Colon (tissue), 2 donors: ENCODE results near the gene TSHR.
"Not testable (repeated sequence)": the region's sequence is repeated elsewhere in the genome, so short reads cannot be mapped to it uniquely, and the experiment has no call there.

Source experiments
- FAIRE-seq: peaks from 2 replicates; lab custom pipeline; 2012; peaks lifted over from hg19 to GRCh38; lab: Jason Lieb, UNC
- donor health status: control.
- donor health status: control.

TSHR gene

GRCh38 chr14:80951491-80951890 lies 3.9 kb upstream of the TSHR start:
- FAIRE-seq: no peak

- FAIRE-seq: not testable (repeated sequence)
Measured at GRCh38 chr14:80953211-80953610, 2.2 kb upstream of the TSHR start.

DNA sequence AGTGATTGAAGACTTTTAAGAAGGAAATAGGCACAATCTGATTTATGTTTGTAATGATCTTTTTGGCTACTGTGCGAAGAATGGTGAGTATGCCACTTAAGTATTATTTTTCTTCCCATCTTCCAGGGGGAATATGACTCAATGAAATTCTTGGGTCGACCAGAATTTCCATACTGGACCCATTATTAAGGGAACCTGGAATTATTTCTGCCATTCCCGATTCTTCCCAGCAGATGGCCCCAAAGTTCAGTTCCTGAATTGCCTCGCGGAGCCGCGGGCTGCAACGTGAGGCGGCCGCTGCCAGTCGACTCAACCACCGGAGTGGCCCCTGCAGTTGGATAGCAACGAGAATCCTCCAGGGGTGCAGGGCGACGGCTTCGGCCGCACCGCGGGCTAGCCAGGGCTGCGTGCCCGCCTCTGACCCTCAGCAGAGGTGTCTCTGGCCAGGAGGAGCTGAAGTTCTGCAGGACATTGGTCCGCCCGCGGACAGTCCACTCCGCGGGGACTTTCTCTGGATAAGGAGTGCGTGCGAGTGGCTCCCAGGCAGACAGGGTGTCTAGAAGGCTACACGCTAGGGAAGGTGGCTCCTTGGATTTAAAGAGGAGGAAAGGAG lies 628 bp upstream of the TSHR start:
- FAIRE-seq: no peak

- no peak for FAIRE-seq
Measured at GRCh38 chr14:80956102-80956501, 681 bp downstream of the TSHR start.

DNA sequence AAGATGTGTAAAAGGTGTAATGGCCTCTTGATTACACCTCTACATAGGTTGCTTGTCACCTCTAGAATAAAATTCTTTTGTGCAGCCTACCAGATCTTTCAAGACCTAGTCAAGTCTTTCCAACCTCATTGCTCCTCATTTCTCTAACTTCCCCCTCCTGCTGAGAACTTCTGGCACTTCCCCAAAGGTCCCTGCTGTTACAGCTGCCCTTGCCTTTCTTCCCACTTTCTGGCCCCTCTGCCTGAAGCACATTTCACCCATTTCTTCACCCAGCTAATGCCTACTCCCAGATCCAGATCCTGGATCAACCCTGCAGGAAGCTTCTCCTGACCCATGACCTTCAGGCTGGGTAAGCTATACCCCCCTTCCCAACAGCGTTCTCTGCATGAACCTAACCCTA lies 1.5 kb downstream of the TSHR start:
- FAIRE-seq: no peak

GRCh38 chr14:80957613-80958012 lies 2.2 kb downstream of the TSHR start:
- FAIRE-seq: no peak

DNA sequence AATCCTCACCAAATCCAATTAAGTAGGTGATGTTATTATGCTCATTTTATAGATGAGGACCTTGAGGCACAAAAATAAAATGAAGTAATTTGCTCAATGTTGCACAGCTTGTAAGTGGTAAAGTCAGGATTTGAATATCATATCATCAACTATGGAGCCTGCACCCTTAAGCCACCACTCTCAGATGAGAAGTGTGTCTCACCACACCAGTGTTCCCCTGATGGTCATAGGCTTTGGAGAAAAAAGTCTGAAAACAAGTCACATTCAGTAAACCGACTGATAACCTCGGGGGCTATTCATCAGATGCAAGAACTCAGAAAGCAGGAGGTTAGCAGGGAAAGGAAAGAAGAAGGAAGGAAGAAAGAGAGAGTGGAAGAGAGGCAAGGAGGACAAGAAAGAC lies 2.8 kb downstream of the TSHR start:
- no peak for FAIRE-seq

DNA sequence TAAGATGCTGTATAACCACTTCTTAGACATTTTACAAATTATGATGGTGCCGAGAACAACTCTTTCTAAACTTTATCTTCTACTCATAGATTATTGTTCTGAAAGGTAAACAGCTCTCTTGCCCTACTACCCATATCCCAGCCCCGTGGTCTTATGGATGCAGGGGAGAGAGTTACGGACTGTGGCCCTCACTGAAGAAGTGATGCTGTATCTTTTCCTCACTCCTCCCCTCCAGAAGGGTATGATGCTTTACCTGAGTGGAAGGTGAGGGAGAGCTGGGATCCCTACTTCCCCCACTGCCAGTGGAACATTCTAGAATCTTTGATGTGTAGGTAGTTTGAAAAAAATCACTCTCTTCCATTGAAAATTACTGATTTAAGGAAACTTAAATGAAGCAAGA lies 3.5 kb downstream of the TSHR start:
- no peak for FAIRE-seq

DNA sequence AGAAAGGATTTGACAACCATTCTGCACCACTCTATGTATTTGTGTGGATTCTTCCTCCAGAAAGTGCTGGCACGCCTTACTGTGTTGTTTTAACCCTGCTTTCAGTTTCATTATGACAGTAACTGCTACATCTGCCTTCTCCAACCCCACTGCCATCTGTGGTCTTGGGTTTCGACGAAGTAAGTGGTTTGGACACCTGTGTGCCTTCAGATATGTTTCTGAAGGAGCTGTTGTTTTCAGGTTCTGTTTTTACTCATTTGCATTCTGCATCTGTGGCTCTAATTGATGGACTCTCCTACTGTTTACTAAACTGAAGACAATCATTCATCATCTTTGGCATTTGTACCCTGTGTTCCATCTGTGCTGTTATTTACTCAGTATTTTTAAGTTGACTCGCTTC lies 4.1 kb downstream of the TSHR start:
- FAIRE-seq: peak; percentile 68

DNA sequence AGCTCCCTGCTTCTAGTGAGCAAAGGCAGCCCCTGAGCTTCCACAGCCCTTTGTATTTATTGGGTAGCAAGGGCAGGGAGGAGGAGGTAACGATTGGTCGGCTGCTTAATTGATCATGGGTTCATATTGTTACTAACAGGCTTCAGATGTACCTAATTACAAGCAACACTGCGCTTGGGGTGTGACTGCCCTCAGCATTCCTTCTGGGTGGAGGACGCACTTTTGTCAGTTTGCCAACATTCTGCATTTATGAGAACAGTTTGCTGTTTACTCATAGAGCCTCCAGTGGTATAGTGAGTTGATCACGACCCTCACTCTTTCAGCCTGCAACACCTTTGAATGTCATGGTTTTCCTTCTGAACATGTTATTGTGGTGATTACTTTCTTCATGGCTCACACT lies 9.6 kb downstream of the TSHR start:
- FAIRE-seq: no peak

DNA sequence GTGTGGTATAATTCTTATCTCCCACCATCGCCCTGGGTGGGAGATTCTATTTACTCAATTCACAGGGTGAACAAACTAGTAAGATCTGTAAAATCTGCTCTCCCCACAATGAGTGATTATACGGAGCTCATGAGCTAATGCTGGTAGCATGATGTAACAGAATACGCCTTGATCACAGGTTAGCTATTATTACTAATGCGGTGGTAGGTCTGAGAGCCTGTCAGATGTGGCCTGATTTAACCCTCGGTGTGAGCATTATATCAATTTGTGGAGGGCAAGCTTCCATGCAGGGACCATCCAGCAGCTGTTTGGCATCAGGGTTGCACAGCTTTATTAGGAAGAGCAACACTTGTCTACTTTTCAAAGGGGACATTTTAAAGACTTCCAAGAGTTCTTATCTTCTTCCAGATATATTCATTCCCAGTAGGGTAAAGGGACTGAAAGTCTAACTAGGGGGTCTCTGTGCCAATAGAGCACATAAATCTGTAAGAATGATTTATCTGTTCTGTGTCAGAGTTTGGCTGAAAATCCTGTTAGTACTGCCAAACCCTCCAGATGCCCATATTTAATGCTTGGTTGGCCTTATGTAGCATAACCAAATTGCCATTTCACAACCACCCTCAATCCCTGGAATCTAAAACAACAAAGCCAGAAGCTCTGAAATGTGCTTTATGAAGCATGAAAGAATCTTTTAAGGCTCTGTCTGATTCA lies 18.7 kb downstream of the TSHR start:
- no peak for FAIRE-seq

DNA sequence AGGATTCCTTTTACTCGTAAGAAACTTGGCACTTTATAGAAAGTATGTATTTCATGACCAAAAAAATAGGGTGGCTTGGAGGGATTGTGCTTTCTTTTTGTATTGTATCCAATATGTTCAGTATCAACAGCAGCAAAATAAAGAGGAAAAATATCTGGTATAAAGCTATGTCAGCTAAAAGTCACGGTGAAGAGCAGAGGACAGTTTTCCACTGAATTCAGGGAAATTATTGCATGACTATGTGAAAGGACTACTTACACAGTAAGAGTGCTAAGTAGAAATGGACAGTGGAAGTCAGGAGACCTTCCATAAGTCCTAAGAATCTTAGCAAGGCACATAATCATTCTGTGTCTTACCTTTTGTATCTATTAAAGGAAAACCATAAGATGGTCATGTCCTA lies 19.3 kb downstream of the TSHR start:
- FAIRE-seq: no peak

DNA sequence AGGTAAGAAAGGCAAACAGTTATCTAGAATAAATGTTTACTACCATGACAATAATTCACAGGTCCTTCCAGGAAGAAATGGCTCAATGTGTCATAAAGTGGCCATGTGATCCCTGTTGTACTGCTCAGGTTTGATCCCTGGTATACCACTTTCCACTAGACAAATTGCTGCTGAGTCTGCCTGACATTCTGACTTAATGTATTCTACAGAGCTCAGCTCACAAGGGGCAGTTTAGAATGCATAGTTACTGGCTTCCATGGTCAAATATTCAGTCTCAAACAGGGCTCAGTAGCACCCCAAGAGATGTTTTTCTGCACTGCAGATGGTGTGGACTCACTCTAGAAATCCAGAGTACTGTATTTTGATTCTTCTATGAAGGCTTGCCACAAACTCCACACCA lies 21.8 kb downstream of the TSHR start:
- FAIRE-seq: no peak

DNA sequence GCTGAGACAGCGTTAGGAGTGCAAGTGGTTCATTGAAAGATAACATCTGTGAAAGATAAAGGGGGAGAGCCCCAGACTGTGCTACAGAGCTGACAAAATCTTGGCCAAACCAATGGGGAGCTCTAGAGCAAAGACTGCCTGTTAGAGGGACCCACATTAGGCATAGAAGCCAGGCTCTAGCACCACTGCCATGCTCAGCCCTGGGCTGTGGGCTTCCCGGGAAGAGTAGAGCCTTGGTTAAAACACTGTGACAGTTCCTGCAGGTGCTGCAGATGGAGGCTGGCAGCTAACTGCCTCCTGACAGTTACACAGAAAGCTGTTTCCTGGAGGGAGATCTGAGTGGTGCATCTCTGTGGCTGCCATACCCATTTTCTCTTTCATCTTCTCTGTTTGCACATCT lies 23.0 kb downstream of the TSHR start:
- FAIRE-seq: no peak

DNA sequence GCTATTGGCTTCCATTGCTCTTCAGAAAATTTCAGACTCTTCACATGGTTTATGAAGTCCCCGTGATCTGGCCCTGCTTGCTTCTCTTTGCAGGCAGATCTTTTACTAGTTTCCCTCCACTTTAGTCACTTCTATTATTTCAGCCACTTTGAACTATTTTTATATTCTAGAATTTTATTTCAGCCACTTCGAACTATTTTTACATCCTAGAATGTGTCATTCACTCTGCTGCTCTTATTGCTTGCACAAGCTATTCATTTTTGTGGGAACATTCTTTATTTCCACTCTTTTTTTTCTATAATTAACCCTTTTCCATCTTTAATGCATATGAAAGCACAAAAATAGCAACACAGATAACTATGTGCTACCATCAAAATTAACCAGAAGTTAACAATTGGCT lies 24.5 kb downstream of the TSHR start:
- no peak for FAIRE-seq

GRCh38 chr14:80981156-80981555 lies 25.7 kb downstream of the TSHR start:
- no peak for FAIRE-seq

DNA sequence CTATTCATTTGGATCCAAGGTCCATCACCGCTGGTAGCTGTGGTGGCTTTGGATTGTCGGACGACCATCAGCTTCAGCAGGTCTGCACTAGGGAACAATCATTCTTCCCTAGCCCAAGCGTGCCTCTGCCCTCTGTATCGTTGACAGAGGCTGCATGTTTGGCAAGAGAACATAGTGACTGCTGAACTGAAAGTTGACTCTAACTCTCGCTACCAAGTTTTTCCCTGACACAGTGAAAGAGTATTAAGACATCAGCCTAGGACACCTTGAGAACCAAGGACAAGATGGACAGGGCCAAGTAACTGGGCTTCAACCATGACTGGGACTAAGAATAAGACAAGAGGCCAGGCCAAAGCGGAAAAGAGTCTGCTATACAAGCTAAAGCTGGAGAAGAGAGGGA lies 26.3 kb downstream of the TSHR start:
- FAIRE-seq: no peak

DNA sequence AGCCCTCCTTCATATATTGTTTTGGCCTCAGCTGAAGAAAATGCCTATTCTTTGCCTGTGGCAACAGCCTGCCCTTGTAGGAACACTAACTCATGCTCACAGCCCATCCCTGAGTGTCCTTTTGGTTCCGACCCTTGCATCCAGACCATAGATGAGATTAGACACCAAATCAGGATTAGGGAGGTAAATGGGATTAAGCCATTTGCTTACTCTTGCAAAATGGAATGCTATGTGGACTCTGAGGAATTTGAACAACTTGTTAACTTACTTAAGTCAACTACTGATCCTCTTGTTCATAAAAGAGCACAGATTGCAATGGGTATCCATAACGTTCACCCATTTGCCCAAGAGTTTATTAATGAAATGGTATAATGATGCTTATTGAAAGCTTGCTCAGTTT lies 27.3 kb downstream of the TSHR start:
- no peak for FAIRE-seq

DNA sequence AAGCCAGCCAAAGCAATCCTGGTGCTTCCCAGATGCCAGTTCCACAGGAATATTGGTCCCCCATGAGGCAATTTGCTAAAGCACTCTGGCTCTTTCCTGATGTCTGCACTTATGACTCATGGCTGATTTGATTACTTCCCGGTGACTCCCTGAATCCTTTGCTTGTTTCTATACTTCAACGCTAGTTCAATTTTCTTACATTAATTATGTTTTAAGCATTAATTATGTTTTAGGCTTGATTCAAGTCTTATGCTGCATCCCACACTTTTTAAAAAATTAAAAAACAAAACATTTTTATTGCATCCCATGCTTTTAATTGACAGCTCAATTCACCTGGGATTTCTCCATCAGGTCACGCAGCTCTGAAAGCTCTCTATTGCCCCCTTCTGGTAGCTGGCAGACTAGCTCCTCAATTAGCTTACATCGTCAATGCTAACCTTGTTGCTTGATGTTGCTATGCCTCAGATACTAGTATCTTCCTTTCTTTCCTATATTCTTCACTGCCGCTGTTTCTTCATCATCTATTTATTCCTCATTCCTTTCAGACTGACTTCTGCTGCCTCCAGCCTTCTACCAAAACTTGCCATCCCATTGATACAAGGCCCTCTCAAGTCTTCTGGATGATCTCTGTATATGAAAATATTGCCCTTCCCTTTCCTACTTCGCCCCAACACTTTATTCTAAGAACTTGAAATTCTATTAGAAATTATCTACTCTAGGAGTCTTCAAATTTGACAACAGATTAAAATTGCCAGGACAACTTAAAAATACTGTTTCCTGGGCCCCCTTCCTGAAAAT lies 32.0 kb downstream of the TSHR start:
- FAIRE-seq: no peak

GRCh38 chr14:80988192-80988591 lies 32.8 kb downstream of the TSHR start:
- FAIRE-seq: no peak

GRCh38 chr14:80988735-80989429 lies 33.5 kb downstream of the TSHR start:
- no peak for FAIRE-seq

DNA sequence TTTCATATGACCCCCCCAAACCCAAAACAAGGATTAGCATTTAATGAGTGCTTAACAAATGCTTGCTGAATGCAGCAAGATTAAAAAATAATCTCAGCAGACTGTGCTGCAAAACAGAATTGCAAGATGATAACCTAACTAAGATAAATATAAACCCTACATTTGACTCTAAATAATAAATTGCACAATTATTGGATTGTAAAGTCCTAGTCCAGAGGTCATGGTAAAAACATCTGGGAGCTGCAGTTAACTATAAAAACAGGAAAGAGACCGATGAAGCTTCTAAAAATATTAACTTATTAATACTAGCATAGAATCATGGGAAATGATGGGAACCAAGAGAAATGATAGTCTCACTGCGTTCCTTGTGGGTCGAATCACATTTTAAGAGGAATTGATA lies 37.2 kb downstream of the TSHR start:
- FAIRE-seq: no peak
